ENCODE data around the gene AFMID. TPM values are rescaled to one million over a fixed set of nuclear protein-coding genes. Genes with fewer than 3 reads are reported as not detected.

AFMID gene
- total RNA-seq, 1 experiment from 2014 or later = 65.0 TPM

GRCh38 chr17:78204387-78205123 lies 17.4 kb downstream of the AFMID start:
- POLR2A ChIA-PET (ENCODE audit: low non-redundant PET) = no interaction called here
- Histone ChIP-seq H3K27ac (ENCODE audit: low read depth, low read length, poor library complexity, severe bottlenecking) (no peak overlapping the region), H3K9me3 (ENCODE audit: low read depth, low read length, poor library complexity, severe bottlenecking) (no peaks in the 10 kb centered on the region), H3K27me3 (replicated peaks; ENCODE audit: insufficient read depth, low read depth, low read length, poor library complexity) (no peaks in the 10 kb centered on the region), H3K4me1 (ENCODE audit: insufficient read depth, low read length, poor library complexity, severe bottlenecking) (no peaks in the 10 kb centered on the region), H3K36me3 (ENCODE audit: insufficient read depth, low read length, poor library complexity, severe bottlenecking) (peaks cover 10% of the 10 kb centered on the region), H3K4me3 (ENCODE audit: low read depth, low read length, poor library complexity, severe bottlenecking) (no peak overlapping the region)
- CTCF ChIA-PET = interaction anchor here (0.6 kb wide), 1 partner anchor 28 kb away, joined by 4 read pairs; no protein-coding TSS in a partner anchor
- no peak for DNase-seq (ENCODE audit: low spot score)
- BruUV-seq (replicated peaks) = no TSS peak
- TF ChIP-seq EZH2 (IDR thresholded peaks at IDR 0.05; ENCODE audit: borderline replicate concordance, low read depth, low read length, poor library complexity, severe bottlenecking) = no peak
- TF ChIP-seq CTCF (conservative IDR thresholded peaks at IDR 0.05; ENCODE audit: low read depth, low read length) = no peak
- intact Hi-C loops (cut with micrococcal nuclease; ENCODE audit: unreplicated experiment) = no loop called here

GRCh38 chr17:78205124-78205775 lies 18.1 kb downstream of the AFMID start:
- Histone ChIP-seq H3K4me3 (ENCODE audit: low read depth, low read length, poor library complexity, severe bottlenecking) (no peak overlapping the region), H3K36me3 (ENCODE audit: insufficient read depth, low read length, poor library complexity, severe bottlenecking) (peaks cover 10% of the 10 kb centered on the region), H3K4me1 (ENCODE audit: insufficient read depth, low read length, poor library complexity, severe bottlenecking) (no peaks in the 10 kb centered on the region), H3K9me3 (ENCODE audit: low read depth, low read length, poor library complexity, severe bottlenecking) (no peaks in the 10 kb centered on the region), H3K27ac (ENCODE audit: low read depth, low read length, poor library complexity, severe bottlenecking) (no peak overlapping the region), H3K27me3 (replicated peaks; ENCODE audit: insufficient read depth, low read depth, low read length, poor library complexity) (no peaks in the 10 kb centered on the region)
- no peak for DNase-seq (ENCODE audit: low spot score)
- ChIA-PET POLR2A (ENCODE audit: low non-redundant PET) (no interaction called here), CTCF (no interaction called here)
- TF ChIP-seq EZH2 (IDR thresholded peaks at IDR 0.05; ENCODE audit: borderline replicate concordance, low read depth, low read length, poor library complexity, severe bottlenecking) = no peak
- TF ChIP-seq CTCF (conservative IDR thresholded peaks at IDR 0.05; ENCODE audit: low read depth, low read length) = no peak
- no TSS peak for BruUV-seq (replicated peaks)
- intact Hi-C loops (cut with micrococcal nuclease; ENCODE audit: unreplicated experiment) = no loop called here

- Histone ChIP-seq H3K27ac (ENCODE audit: low read depth, low read length, poor library complexity, severe bottlenecking) (no peak overlapping the region), H3K9me3 (ENCODE audit: low read depth, low read length, poor library complexity, severe bottlenecking) (no peaks in the 10 kb centered on the region), H3K4me1 (ENCODE audit: insufficient read depth, low read length, poor library complexity, severe bottlenecking) (no peaks in the 10 kb centered on the region), H3K36me3 (ENCODE audit: insufficient read depth, low read length, poor library complexity, severe bottlenecking) (peaks cover 10% of the 10 kb centered on the region), H3K4me3 (ENCODE audit: low read depth, low read length, poor library complexity, severe bottlenecking) (no peak overlapping the region), H3K27me3 (replicated peaks; ENCODE audit: insufficient read depth, low read depth, low read length, poor library complexity) (no peaks in the 10 kb centered on the region)
- BruUV-seq (replicated peaks) = no TSS peak
- ChIA-PET CTCF (no interaction called here), POLR2A (ENCODE audit: low non-redundant PET) (interaction anchor here (0.7 kb wide), 1 partner anchor 15 kb away, joined by 5 read pairs; no protein-coding TSS in a partner anchor)
- no peak for DNase-seq (ENCODE audit: low spot score)
- intact Hi-C loops (cut with micrococcal nuclease; ENCODE audit: unreplicated experiment) = no loop called here
- TF ChIP-seq CTCF (conservative IDR thresholded peaks at IDR 0.05; ENCODE audit: low read depth, low read length) = 0 out of 2 replicates have a peak, but pooled peaks have one; percentile 13
- no peak for TF ChIP-seq EZH2 (IDR thresholded peaks at IDR 0.05; ENCODE audit: borderline replicate concordance, low read depth, low read length, poor library complexity, severe bottlenecking)
Observed at GRCh38 chr17:78206298-78206697, 19.1 kb downstream of the AFMID start.
